GM12874 (cell line): ENCODE data around the gene MIAT.

Source experiments
- TF ChIP-seq, protein P1 (sequence below): IDR thresholded peaks from 2 replicates; pipeline ENCODE4 v1.5.1; 2011; ENCODE audit warnings: low read depth, mild to moderate bottlenecking, control low read depth, low read length, moderate library complexity; ENCODE audit not compliant: insufficient read depth

Gene MIAT

DNA sequence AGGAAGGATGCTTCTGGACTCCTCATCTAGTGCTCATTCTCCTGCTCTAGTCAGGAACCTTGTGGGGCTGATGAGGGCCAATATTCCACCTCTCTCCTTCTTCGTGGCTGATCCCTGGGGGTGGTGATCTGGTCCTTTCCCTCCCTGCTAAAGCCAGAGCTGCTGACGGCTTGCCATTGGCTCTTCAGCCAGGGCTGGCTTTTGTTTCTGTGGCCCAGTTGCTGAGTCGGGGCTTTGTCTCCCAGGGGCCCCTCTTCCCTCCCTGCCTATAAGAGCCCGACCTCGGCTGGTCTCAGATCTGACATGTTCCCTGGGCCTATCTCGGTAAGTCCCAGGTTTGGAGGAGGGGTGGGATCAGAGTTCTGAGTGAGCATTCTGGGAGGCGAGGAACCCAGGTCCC is 35.7 kb upstream of the MIAT start, which contains the start of gene CRYBA4:
TSS of gene CRYBA4 (plus strand) at position 301 of the 400 bp plus-strand sequence. CDS start 634 bp downstream, outside the sequence.
- TF ChIP-seq, protein P1, sequence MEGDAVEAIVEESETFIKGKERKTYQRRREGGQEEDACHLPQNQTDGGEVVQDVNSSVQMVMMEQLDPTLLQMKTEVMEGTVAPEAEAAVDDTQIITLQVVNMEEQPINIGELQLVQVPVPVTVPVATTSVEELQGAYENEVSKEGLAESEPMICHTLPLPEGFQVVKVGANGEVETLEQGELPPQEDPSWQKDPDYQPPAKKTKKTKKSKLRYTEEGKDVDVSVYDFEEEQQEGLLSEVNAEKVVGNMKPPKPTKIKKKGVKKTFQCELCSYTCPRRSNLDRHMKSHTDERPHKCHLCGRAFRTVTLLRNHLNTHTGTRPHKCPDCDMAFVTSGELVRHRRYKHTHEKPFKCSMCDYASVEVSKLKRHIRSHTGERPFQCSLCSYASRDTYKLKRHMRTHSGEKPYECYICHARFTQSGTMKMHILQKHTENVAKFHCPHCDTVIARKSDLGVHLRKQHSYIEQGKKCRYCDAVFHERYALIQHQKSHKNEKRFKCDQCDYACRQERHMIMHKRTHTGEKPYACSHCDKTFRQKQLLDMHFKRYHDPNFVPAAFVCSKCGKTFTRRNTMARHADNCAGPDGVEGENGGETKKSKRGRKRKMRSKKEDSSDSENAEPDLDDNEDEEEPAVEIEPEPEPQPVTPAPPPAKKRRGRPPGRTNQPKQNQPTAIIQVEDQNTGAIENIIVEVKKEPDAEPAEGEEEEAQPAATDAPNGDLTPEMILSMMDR = no peak

DNA sequence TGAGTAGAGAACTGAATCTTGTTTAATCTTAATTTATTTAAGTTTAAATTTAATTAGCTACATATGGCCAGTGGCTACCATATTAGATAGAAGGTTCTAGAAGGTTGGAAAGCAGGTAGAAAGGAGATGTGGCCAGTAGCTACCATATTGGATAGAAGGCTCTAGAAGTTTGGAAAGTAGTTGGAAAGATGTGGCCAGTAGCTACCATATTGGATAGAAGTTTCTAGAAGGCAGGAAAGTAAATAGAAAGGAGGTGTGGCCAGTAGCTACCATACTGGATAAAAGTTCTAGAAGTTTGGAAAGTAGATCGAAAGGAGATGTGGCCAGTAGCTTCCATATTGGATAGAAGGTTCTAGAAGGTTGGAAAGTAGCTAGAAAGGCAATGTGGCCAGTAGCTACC is 33.4 kb upstream of the MIAT start:
- TF ChIP-seq, protein P1 = no peak

DNA sequence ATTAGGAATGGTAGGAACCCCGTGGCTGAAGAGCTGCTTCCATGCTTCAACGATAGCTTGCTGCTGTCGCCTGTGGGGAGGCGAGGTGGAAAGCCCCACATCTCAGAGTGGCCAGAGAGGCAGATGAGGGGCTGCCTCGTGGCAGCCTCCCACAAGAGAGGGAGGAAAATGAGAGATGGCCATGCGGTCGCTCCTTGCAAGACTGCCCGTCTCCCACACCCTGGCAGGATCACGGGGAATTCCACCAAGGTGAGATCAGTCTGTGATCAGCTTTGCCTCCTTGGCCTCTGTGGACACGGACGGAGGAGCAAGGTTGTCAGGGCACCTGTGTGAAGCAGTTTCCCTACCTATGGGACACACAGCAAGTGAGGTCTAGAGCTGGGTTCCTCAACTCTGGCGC is 32.6 kb upstream of the MIAT start:
- TF ChIP-seq, protein P1 = no peak

DNA sequence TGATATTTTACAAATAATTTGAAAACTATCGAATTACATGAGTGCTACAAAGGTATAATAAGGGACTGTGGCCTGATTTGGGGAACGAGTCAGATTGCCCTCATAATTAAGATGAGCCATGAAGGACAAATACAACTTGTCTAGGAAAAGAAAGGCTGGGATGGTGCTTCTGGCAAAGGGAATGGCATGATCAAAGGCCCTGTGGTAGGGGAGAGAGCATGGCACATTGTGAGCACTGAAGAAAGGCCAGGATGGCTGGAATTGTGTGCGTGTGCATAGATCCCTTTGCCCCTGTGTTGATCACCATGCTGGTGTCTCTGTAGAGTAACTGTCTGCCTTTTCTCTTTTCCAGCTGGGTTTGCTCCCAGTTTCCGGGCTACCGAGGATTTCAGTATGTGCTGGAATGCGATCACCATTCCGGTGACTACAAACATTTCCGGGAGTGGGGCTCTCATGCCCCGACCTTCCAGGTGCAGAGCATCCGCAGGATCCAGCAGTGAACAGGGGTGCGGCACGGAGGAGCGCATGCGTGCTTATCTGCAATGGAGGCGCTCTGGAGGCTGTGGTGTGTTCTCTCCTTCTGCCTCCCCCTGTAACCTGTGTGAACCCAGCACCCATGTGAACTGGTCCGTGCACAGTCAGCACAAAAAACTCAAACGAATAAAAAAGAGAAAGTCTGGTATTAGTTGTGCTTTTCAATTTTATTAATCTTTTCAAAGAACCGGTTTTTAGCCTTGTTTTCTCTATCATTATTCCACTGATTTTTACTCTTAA is 27.2 kb upstream of the MIAT start:
- TF ChIP-seq, protein P1 = no peak

DNA sequence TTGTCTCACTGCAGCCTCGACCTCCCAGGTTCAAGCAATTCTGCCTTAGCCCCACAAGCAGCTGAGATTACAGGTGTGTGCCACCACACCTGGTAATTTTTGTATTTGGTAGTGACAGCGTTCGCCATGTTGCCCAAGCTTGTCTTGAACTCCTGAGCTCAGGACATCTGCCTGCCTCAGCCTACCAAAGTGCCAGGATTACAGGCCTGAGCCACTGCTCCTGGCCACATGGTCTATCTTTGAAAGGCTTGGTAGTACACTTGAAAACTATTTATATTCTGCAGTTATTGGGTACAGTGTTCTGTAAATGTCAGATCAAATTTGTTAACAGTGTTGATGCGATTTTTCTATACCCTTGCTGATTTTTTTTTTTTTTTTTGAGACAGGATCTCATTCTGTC is 26.1 kb upstream of the MIAT start:
- TF ChIP-seq, protein P1 = no peak

DNA sequence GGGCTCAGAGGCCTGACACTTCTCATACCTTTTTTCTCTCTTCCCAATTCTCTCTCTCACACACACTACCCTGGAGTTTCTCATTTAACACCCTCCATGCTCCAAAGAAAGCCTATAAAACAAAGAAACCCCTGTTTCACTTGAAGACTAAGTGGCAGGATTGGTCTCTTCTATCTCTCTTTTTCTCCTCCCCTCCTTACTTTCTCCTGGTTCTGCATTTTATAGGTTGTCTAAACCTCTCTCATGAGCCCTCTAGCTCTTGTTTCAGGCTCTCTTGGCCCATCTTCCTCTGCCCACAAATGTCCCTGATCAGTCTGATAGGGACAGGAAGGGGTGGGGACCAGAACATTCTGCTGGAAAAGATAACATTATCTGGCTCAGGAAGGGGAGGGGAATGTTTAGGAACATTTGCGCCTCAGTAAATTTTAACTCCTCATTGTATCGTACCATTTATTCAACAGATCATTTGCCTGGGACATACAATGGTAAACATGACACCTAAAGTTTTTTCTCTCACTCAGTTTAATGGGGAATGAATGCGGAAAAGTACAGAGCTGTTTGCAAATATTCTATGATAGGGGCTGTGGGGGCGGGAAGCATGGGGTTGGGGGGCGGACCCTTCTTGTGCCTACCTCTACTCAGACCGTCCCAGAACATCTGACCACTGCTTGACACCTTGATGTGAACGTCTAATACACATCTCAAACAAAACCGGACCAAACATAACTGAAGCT is 24.8 kb upstream of the MIAT start:
- TF ChIP-seq, protein P1 = no peak

DNA sequence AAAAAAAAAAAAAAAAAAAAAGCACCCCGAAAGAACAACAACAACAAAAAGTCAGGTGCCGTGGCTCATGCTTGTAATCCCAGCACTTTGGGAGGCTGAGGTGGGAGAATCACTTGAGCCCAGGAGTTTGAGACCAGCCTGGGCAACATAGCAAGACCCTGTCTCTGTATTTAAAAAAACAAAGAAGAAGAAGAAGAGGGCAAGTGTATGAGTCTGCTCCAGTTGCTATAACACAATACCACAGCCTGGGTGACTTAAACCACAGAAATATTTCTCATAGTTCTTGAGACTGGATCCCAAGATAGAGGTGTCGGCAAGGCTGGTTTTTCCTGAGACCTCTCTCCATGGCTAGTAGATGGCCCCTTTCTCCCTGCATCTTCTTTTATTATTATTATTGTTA is 23.2 kb upstream of the MIAT start:
- TF ChIP-seq, protein P1 = no peak
